OCI-LY7 (cell line): Measurements from ENCODE around the gene HLF.

Experiments used
- CTCF ChIP-seq: fragments of 200-600 bp; sonication (generic); conservative IDR thresholded peaks from 2 replicates; pipeline ENCODE4 v1.5.1; 2014; ENCODE audit warnings: mild to moderate bottlenecking, antibody characterized with exemption, low read length, moderate library complexity, mixed read lengths
- EZH2phosphoT487 ChIP-seq: fragments of 200-600 bp; sonication (generic); IDR thresholded peaks from 2 replicates; pipeline ENCODE4 v1.6.1; 2018; ENCODE audit warnings: low read depth, borderline replicate concordance, mild to moderate bottlenecking, mixed run types, antibody characterized with exemption, low read length, moderate library complexity, mixed read lengths

- TF ChIP-seq CTCF (no peak), EZH2phosphoT487 (no peak)
Measured at GRCh38 chr17:55228683-55229192, 36.0 kb upstream of the HLF start.
